GM21825 (cell line): ENCODE data around the gene MAD1L1.

ENCODE experiments used
- ATAC-seq: cut with Tn5 transposase; IDR thresholded peaks from one replicate; pipeline ENCODE4 v1.9.1; 2021; ENCODE audit warnings: mild to moderate bottlenecking, moderate library complexity; ENCODE audit not compliant: unreplicated experiment

The MAD1L1 gene

DNA sequence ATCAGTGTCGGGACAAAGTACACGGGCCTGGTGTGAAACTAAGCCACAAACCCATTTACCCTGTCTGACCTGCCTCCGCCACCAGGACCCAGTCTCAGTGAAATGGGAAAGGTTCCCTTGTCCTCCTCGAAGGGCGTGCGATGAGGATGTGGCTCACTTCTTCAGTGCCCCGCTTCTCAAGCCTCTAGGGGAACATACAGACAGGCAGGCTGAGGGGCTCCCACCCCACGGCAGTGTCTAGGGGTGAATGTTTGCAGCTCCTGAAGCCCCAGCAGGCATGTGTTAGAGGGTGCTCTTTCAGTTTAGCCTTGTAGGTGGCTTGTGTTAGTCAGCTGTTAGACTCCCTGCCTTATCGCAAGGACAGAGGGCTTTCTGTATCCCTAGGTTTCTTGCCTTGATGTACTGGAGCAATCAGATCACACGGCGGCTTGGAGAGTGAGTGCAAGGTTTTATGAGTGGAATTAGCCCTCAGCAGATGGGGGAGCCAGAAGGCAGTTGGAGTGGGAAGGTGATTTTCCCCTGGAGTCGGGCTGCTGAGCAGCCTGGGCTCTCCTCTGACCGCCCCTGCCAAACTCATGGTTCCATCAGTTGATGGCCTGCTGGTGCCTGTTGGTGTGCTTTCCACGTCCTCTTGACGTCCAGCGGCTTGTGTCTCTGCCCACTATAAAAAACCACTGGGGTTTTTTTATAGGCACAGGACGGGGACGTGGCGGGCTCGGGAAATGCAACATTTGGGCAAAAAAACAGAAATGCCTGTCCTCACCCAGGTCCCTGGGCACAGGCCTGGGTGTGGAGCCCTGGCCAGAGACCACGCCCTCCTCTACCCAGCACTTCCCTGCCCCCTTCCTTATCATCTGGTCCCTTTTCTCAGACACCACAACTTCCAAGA, 10.0 kb upstream of the MAD1L1 start:
- no peak for ATAC-seq

GRCh38 chr7:2241580-2242540, 9.1 kb upstream of the MAD1L1 start, which contains the start of the genes MRM2 and NUDT1:
TSS of gene MRM2 (minus strand) at chr7:2242205. CDS start at chr7:2242169, 36 bp downstream.
TSS of gene NUDT1 (plus strand) at chr7:2242226. CDS start at chr7:2244575, 2,349 bp downstream.
- peak; percentile 60 for ATAC-seq

GRCh38 chr7:2239242-2239641, 6.5 kb upstream of the MAD1L1 start:
- no peak for ATAC-seq

DNA sequence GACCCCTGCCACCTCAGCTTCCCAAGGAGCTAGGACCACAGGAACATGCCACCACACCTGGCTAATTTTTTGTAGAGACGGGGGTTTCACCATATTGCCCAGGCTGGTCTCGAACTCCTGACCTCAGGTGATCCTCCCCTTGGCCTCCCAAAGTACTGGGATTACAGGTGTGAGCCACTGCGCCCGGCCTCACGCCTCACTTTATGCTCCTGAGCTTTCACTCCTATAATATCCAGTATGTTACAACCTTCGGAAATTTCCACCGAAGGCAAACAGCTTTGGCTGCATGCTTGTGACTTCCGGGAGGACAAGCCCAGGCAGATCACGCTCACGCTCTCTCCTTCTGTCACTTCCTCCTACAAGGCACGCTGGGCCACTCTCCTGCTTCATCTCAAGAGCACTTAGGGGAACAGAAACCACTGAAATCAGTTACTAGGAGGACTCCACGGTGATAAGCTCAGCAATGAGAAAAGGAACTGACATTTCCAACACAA, 4.4 kb upstream of the MAD1L1 start:
- peak; percentile 53 for ATAC-seq

GRCh38 chr7:2233926-2234325, 1.2 kb upstream of the MAD1L1 start:
- ATAC-seq = no peak

- ATAC-seq = peak; percentile 37
Observed at GRCh38 chr7:2231992-2232765, 566 bp downstream of the MAD1L1 start.

GRCh38 chr7:2230882-2231281, 1.9 kb downstream of the MAD1L1 start:
- ATAC-seq = no peak

- no peak for ATAC-seq
Observed at GRCh38 chr7:2230226-2230625, 2.5 kb downstream of the MAD1L1 start.

DNA sequence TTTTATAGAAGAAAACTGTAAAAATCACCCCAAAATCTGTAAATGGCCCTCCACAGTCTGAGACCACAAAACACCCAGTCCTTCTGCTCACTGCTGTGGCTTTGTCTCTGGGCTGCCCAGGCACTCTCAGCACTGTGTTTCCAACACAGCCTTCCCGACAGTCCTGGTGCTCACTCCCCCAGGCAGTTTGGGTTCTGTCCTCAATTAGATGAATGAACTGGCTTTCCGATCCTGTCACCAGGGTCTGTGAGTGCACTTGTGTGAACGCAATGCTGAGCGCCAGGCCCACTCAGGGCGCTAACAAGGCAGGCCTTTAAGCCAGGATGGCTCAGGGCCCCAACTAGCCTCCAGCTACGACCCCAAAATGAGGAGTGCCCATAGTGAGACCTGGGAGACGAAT, 3.3 kb downstream of the MAD1L1 start:
- no peak for ATAC-seq

DNA sequence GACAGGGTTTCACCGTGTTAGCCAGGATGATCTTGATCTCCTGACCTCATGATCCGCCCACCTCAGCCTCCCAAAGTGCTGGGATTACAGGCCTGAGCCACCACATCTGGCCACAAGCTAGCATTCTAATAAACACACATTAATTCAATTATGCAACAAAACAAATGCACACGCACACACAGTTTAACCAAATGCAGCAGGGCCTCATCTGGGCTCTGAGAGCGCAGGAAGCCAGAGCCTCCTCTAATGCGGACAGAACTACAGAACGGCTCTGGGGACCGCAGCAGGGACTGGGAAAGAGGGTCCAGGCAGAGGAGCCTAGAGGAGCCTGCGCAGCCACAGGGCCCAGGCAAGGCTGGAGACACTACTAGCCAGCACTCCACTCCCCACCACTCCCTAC, 3.8 kb downstream of the MAD1L1 start:
- ATAC-seq = no peak

DNA sequence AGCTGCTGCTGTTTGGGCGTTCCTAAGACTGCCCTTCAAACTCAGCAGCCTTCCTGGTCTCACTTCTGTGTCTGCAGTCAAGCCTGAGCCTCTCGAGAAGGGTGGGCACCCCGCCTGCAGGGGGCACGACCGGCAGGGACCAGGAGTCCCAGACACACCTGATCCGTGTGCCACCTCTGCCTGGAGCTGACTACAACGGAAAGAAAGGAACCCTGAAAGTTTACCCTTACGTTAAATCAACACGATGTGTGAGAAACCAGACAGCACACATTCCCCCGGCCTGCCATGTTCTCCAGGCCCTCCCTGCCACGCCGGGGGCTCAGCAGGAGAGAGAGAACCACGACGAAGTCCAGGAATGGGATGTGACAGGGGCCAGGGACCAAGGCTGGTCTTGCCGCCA, 5.0 kb downstream of the MAD1L1 start:
- no peak for ATAC-seq

DNA sequence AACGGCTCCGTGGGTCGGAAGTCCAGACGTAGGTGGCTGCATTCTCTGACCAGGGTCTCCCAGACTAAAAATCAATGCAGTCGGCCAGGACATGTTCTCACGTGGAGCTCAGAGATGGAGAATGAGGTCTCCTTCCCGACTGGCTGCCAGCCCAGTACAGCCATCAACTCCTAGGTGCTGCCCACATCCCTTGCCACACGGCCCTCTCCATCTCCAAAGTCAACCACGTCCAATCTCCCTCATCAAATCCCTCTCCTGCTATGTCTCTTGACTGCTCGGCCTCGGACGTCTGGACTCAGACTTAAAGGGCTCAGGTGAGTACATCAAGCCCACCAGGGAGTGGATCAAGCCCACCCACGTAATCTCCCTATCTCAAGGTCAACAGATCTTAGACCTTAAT, 6.9 kb downstream of the MAD1L1 start:
- no peak for ATAC-seq

DNA sequence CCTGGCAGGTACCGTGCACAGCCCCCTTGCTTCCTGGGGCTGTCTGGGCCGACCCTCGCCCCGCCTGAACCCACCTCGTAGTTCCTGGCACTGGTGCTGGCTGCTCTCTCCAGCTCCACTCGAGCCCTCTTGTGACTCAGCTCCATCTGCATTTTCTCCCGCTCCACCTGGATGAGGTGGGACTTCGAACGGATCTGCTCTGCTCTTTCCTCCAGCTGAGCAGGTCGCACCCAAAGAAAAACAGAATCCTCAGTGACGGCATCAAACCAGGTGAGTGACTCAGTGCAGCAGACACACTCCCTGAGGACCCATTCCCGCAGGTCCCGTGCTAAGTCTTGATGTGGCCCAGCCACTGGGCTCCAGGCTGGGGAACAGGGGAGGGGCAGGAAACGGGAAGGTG, 7.4 kb downstream of the MAD1L1 start:
- no peak for ATAC-seq

- ATAC-seq = no peak
Observed at GRCh38 chr7:2224934-2225333, 7.8 kb downstream of the MAD1L1 start.

- no peak for ATAC-seq
Observed at GRCh38 chr7:2224491-2224928, 8.2 kb downstream of the MAD1L1 start.

DNA sequence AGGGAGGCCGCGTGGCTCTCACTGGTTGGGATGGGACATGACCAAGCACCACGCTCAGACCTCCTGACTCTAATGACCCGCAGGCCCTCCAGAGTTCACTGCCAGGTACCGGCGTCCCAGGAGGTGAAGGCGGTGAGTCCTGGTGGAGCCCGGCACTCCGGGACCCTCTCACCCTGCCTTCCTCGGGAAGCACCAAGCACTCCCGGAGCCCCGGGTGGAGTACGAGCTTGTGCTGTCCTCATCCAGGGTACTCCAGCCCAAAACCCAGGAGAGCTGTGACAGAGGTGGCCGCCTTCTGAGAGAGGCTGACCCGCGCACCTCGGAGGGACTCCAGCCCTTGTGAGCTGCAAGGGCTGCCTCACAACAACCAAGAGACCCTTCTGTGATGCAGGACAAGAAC, 9.4 kb downstream of the MAD1L1 start:
- no peak for ATAC-seq

DNA sequence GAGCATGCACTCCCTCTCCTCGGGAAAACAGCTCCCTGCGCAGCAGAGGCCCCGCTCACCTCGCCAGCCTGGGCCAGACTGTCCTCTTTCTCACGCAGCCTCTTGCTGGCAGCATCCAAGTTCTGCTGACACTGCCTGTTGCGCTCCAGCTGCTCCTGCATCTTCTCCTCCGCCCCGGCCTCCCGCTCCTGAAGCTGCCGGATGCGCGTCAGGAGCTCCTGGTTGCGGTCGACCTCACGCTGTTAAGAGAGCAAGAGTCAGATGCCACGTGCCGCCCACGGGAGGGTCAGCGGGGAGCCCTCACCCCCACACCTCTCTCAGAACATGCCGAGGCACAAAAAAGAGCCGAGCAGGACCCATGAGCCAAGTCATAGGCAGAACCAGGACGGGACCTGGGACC, 10.2 kb downstream of the MAD1L1 start:
- no peak for ATAC-seq

GRCh38 chr7:2220954-2221353, 11.8 kb downstream of the MAD1L1 start:
- no peak for ATAC-seq

GRCh38 chr7:2220506-2220905, 12.2 kb downstream of the MAD1L1 start:
- ATAC-seq = no peak

DNA sequence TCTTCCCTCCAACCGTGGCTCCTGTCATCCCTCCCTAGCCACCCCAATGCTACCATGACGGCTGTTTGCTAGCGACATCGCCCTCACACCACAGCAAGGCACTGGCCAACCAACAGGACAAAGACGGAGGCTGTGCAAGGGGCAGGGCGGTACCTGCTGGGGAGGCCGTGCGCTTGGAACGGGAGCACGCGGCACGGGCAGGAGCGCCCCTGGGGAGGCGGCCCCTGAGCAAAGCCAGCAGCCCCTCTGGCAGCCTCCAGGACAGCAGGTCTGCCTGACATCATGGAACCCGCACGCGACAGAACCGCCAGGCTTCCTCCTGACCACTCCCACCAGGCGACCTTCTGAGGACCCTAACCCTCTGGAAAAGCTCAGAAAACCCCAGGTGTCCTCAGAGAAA, 12.7 kb downstream of the MAD1L1 start:
- no peak for ATAC-seq

DNA sequence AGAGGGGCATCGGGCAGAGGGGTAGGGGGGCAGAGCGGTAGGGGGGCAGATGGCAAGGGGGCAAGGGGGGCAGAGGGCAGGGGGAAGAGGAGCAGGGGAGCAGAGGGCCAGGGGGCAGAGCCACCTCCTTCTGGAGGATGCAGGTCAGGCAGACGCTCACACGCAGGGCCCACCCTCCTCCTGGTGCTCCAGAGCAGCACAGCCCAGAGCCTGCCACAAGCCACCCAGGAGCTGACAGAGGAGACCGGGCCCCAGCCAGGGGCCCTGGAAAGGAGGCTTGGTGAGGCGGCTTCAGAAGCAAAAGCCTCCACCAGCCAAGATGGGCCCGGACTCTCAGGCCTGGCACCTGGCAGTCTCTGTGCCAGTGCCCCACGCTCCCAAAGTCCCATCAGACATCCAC, 13.1 kb downstream of the MAD1L1 start:
- ATAC-seq = no peak
